ENCODE data around the gene OTOP1.

The OTOP1 gene

DNA sequence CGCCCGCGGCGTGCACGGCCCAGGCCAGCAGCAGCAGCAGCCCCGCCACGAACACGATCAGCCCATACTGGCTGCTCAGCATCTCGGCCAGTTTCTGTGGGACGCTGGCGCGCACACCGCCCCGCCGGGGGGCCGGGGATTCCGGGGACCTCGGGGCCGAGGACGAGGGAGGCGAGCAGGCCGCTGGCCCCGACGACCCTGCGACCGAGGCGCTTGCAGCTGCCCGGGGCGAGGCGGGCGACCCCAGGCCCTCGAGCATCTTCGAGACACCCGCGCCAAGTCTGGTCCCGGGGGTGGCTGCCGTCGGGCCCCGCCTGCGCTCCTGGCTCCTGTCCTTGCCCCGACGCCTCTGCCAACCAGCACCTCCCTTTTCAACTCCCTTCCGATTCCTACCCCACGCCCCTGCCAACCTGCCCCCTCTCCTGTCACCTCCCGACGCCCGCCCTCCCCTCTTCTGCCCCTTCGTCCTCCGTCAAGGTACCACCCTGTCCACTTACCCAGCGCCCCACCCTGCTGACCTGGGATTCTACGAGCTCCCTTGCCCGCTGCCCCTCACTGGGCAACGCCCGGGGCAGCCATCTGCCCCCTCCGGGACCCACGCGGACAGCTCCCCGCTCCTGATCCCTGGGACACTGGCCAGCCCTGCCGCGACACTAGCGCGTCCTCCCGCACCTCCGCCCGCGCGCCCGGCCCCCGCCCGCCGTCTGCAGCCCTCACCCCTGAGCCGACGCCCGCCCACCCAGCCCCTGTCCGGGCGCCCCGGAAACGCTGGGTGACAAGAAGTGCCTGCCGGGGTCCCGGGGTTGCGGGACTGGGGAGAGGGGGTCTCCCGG lies at the start of gene OTOP1:
Gene OTOP1, minus strand, starts transcription at position 324 of the 833 bp plus-strand sequence. Its CDS starts 65 bp downstream, at position 259.
- no peak for DNase-seq (ENCODE audit: low spot score)
- no peak for TF ChIP-seq CTCF (IDR thresholded peaks at IDR 0.05; ENCODE audit: extremely low read depth, missing control alignments)

GRCh38 chr4:4274226-4274625 lies 47.5 kb upstream of the OTOP1 start:
- no peak for DNase-seq (ENCODE audit: low spot score)
- no peak for TF ChIP-seq CTCF (IDR thresholded peaks at IDR 0.05; ENCODE audit: extremely low read depth, missing control alignments)

DNA sequence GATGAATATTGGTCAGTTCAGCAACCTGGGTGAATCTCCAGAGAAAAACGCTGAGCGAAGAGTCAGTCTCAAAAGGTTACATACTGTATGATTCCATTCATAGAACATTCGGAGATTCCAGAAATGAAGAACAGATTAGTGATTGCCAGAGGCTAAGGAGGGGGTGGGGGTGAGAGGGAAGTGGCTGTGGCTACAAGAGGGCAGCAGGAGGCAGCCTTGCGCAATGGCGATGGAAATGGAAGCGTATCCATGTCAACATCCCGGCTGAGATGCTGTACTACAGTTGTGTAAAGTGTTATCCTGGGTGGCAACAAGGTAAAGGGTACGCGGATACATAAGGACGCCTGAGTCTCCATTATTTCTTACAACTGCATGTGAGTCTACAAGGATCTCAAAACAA lies 45.2 kb upstream of the OTOP1 start:
- DNase-seq (ENCODE audit: low spot score), result no peak
- no peak for TF ChIP-seq CTCF (IDR thresholded peaks at IDR 0.05; ENCODE audit: extremely low read depth, missing control alignments)

DNA sequence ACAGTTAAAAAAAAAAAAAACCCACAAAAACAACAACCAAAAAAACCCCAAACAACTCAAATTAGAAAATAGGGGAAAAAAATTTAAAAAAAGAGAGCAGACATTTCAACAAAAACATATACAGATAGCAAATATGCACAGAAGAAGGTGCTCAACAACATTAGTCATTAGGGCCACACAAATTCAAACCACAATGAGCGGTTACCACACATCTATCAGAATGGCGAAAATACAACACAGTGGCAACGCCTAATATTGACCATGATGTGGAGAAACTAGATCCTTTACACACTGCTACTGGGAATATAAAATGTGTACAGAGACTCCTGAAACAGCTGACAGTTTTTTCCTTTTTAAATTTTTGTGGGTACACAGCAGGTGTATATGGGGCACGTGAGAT lies 43.8 kb upstream of the OTOP1 start:
- DNase-seq (ENCODE audit: low spot score), result no peak
- no peak for TF ChIP-seq CTCF (IDR thresholded peaks at IDR 0.05; ENCODE audit: extremely low read depth, missing control alignments)

- no peak for DNase-seq (ENCODE audit: low spot score)
- no peak for TF ChIP-seq CTCF (IDR thresholded peaks at IDR 0.05; ENCODE audit: extremely low read depth, missing control alignments)
Measured at GRCh38 chr4:4269856-4270255, 43.1 kb upstream of the OTOP1 start.

GRCh38 chr4:4269331-4269731 lies 42.6 kb upstream of the OTOP1 start:
- DNase-seq (ENCODE audit: low spot score), result no peak
- TF ChIP-seq CTCF (IDR thresholded peaks at IDR 0.05; ENCODE audit: extremely low read depth, missing control alignments), result no peak

GRCh38 chr4:4268776-4269175 lies 42.0 kb upstream of the OTOP1 start:
- TF ChIP-seq CTCF (IDR thresholded peaks at IDR 0.05; ENCODE audit: extremely low read depth, missing control alignments), result no peak
- no peak for DNase-seq (ENCODE audit: low spot score)
